Fibroblast of pulmonary artery (primary cell): Measurements from ENCODE around the gene LRRC26.

ENCODE experiments used
- DNase-seq: peaks from one replicate; pipeline ENCODE4 v3.0.0-alpha.2; 2010; ENCODE audit warnings: low read depth
- H3K4me3 ChIP-seq: replicated peaks from 2 replicates; pipeline ENCODE4 v1.5.1; 2011; ENCODE audit warnings: low read depth, mild to moderate bottlenecking, control low read depth, low read length, moderate library complexity
- CTCF ChIP-seq: IDR thresholded peaks from 2 replicates; pipeline ENCODE4 v1.5.1; 2011; ENCODE audit warnings: mild to moderate bottlenecking, control low read depth, low read length, inconsistent platforms; ENCODE audit errors: missing control alignments

The LRRC26 gene

GRCh38 chr9:137141050-137141810 lies 28.6 kb downstream of the LRRC26 start:
- no peak for TF ChIP-seq CTCF
- no peak for DNase-seq
- no peak overlapping the region for H3K4me3 ChIP-seq

GRCh38 chr9:137140151-137141012 lies 29.5 kb downstream of the LRRC26 start:
- no peak for TF ChIP-seq CTCF
- no peak overlapping the region for H3K4me3 ChIP-seq
- no peak for DNase-seq

- no peak overlapping the region for H3K4me3 ChIP-seq
- no peak for DNase-seq
- TF ChIP-seq CTCF: no peak
Measured at GRCh38 chr9:137139468-137140150, 30.2 kb downstream of the LRRC26 start.

GRCh38 chr9:137138722-137139467 lies 31.0 kb downstream of the LRRC26 start, which contains the start of gene GRIN1:
GRIN1 (plus strand) TSS chr9:137139154; CDS start chr9:137139487, 333 bp downstream.
- TF ChIP-seq CTCF: no peak
- peak; percentile 34 for DNase-seq
- no peak within 1 kb of the TSS for H3K4me3 ChIP-seq

DNA sequence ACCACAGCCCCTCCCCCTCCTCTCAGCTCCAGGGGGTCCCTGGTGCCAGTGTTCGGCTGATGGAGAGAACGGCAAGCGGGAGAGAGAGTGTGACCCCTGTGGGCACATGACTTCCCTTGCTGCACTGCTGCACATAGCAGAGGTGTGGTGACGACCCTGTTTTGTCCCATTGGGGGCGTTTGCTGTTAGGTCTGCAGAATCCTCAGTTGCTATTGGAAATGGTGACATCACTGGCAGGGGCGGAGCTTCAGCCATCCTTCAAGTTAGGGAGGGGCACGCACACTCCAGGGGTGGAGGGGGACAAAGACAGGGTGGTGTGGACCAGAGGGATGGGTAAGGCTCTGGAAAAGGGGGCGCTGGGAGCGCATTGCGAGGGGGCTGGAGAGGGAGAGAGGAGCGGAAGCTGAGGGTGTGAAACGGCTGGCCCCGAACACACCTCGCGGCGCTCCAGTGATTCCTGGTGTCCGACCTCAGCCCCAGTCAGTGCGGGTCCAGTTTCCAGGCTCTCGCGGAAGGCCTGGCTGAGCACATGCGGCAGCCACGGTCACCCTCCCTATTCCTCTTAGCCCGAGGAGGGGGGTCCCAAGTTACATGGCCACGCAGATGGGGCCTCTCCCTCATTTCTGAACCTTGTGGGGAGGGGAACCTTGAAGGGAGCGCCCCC lies 31.7 kb downstream of the LRRC26 start:
- no peak overlapping the region for H3K4me3 ChIP-seq
- DNase-seq: no peak
- TF ChIP-seq CTCF: no peak
